CD4-positive, alpha-beta T cell treated with Interleukin-4 for 4 hours (primary cell): Measurements from ENCODE around the gene FERMT2.

Experiments used
- DNase-seq: peaks from one replicate; pipeline ENCODE4 v3.0.0-alpha.2; 2020

FERMT2 gene, protein sequence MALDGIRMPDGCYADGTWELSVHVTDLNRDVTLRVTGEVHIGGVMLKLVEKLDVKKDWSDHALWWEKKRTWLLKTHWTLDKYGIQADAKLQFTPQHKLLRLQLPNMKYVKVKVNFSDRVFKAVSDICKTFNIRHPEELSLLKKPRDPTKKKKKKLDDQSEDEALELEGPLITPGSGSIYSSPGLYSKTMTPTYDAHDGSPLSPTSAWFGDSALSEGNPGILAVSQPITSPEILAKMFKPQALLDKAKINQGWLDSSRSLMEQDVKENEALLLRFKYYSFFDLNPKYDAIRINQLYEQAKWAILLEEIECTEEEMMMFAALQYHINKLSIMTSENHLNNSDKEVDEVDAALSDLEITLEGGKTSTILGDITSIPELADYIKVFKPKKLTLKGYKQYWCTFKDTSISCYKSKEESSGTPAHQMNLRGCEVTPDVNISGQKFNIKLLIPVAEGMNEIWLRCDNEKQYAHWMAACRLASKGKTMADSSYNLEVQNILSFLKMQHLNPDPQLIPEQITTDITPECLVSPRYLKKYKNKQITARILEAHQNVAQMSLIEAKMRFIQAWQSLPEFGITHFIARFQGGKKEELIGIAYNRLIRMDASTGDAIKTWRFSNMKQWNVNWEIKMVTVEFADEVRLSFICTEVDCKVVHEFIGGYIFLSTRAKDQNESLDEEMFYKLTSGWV

DNA sequence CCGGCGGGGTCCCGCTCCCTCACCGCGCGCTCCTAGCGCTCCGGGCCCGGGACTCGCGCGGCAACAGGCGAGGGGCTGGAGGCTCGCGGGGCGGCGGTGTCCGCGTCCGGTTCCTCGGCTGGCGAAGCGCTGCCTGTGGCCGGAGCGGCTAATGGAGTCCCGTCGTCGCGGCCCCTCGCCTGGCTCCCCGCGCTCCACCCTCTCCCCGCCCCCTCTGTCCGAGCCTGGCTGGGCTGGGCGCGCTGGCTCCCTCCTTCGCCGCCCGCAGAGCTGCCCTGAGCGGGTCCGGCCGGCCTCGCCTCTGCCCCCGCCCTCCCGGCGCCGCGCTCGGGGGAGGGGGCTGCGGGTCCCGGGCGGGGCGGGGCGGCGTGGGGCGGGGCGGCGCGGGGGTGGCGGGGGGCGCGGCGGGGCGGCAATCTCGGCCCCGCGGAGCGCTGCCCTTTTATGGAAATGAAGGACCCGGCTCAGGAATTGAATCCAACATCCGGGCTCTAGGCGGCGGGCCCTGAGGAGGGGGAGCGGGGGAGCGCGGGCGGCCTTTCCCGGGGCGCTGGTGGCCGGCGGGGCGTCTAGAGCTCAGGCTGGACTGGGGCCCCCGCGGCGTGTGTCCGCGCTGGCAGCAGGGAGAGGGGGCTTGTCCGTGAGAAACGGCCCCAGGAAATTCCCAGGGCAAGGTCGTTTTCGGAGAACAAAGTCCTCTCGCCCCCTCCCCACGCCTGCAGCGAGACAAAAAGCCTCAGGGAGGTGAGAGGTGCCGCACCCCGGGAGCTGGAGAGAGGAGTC lies at the start of gene FERMT2:
Gene FERMT2, minus strand, starts transcription at position 153 of the 783 bp plus-strand sequence. CDS start 482 bp downstream, outside the sequence.
- no peak for DNase-seq

DNA sequence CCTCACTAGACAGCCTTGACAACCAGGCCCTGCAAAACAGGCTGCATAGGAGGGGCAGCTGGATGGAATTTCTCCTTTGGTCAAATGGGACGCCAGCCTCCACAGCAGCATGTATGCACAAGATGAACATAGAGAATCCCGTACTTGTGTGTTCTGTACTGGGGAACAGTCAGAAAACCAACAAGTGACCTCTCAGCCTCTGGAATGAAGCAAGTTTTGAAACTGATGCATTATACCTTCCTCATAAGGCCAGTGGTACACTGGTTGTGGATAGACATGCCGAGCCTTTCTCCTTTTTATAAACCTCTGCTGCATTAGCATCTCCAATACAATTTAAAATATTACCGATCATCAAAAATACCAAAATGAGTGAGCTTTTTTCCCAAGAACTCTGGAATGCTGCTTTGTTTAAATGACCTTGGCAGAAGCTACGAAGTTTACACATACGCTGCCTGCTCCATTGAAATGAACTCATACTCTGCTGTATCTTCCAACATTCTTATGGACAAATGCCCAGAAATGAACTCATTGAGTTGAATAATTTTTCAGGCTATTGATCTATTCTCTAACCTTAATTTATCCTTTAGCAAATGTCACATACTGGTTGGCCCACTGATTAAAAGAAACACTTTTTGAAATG lies 47.6 kb upstream of the FERMT2 start:
- DNase-seq, result no peak

DNA sequence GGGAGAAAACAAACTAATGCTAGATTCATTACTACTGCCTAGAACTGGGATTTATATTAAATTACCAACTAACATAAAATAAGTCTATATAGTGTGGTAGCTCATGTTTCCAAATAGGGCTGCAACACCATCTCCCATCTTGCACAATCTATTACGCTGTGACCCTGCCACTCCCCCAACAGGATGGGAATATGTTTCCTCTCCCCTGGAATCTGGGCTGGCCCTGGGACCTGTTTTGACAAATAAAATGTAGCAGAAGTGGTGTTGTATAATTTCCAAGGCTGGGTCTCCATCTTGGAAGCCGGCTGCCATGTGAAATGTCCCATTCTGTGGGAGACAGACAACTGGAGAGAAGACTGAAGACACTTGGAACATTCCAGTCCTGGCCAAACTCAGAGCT lies 45.6 kb upstream of the FERMT2 start:
- DNase-seq, result no peak

DNA sequence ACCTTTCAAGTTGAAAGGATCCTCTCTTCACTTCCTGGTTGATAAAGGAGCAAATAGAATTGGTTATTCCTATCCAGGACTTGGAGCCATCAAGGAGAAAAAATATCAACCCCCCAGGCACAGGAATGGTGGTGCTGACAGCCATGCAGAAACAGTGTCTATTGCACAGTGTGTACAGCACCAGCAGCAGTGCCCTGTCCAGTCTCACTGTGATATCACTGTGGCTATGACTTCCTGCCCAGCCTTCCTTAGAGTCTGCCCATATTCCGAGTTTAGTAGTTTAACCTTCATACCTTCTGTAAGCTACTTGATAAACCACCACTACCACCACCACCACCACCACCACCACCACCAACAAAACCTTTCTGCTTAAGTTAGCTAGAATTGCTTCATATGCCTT lies 45.1 kb upstream of the FERMT2 start:
- no peak for DNase-seq

DNA sequence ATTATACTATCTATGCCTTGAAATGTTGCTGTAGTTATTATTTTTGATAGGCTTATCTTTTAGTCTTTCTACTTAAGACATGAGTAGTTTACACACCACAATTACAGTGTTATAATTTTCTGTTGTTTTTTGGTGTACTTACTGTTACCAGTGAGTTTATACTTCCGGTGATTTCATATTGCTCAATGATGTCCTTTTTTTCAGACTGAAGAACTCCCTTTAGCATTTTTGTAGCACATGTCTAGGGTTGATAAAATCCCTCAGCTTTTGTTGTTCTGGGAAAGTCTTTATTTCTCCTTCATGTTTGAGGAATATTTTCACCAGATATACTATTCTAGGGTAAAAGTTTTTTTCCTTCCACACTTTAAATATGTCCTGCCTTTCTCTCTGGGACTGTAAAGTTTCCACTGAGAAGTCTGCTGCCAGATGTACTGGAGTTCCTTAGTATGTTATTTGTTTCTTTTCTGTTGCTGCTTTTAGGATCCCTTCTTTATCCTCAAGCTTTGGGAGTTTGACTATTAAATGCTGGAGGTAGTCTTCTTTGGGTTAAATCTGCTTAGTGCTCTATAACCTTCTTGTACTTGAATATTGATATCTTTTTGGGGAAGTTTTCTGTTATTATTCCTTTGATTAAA lies 41.5 kb upstream of the FERMT2 start:
- DNase-seq, result no peak

- DNase-seq, result no peak
Measured at GRCh38 chr14:52988139-52988538, 37.3 kb upstream of the FERMT2 start.

- DNase-seq, result no peak
Measured at GRCh38 chr14:52987514-52987913, 36.7 kb upstream of the FERMT2 start.

DNA sequence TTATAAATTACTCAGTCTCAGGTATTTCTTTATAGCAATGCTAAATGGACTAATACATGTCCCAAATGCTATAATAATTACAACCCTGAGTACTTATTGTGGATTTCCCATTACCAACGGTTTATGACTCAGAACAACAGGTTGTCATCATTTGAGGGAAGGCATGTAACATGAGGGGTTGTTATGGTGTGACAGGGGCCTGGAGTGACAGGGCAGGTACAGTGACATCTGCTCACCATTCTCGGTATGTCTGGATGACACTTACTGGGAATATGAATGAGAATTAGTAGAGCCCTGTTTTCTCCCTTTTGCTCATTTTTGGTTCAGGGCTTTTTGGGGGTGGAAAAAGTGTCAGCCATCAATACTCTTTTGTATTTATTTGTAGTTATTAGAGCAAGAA lies 36.2 kb upstream of the FERMT2 start:
- DNase-seq, result no peak

GRCh38 chr14:52977798-52978197 lies 26.9 kb upstream of the FERMT2 start:
- no peak for DNase-seq

GRCh38 chr14:52974406-52974805 lies 23.6 kb upstream of the FERMT2 start:
- DNase-seq, result no peak

DNA sequence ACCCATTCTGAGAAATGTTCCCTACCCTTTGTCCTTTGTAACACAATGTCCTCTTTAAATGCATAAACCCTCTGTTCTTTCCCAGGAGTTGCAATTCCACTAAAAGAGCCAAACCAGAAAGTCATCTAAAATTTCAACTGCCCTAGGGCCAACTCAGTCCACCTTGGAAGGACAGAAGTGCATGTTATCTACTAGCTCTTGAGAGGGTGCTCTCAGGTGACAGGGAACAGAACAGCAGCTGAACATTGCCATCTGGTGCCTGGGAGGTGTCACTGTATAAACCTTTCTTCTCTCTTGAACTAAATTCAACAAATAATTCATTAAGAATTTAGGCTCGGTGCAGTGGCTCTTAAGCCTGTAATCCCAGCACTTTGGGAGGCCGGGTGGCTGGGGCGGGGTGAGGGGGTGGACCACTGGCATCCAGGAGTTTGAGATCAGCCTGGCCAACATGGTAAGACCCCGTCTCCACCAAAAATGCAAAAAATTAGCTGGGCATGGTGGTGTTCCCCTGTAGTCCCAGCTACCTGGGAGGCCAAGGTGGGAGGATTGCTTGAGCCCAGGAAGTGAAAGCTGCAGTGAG lies 10.3 kb upstream of the FERMT2 start:
- DNase-seq, result peak; percentile 64

- peak; percentile 19 for DNase-seq
Measured at GRCh38 chr14:52960627-52961026, 9.8 kb upstream of the FERMT2 start.

DNA sequence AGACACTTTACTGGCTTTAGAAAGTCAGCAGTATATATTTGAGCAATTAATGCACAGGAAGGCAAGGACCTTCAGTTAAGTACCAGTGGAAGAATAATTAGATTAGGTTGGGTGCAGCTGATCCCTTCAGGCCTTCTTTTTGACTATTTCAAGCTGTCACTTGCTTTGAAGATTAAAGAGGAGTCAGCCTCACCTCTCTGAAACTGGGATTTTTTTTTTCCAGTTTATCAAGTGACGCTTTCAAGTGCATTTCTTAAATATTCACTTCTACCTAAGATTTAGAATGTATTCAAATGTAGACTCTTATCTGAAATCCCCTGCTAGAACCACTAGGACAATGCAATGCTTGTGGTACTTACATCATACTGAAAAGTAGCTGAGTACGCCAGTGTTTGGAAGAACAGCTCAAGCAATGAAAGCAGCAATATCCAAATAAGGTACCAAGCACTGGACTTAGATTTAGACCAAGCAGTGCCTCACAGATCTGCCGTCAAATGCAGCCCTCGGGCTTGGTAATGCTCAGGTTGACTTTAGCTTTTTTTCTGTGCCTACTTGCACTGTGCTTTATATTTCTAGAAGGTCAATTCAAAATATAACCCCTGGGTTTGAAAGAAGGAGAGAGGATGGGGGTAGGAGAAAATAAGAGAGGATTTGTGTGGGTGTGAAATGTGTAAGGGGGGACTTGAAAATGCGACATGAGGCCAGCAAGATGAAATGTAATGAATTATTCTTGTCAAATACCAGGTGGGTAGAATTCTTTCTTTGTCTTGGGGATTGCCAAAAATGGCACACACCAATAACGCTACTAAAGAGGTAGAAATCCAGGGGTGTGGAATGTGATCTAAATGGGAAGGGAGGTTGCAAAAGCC lies 3.7 kb upstream of the FERMT2 start:
- no peak for DNase-seq

- no peak for DNase-seq
Measured at GRCh38 chr14:52951681-52952554, 1.1 kb upstream of the FERMT2 start.

DNA sequence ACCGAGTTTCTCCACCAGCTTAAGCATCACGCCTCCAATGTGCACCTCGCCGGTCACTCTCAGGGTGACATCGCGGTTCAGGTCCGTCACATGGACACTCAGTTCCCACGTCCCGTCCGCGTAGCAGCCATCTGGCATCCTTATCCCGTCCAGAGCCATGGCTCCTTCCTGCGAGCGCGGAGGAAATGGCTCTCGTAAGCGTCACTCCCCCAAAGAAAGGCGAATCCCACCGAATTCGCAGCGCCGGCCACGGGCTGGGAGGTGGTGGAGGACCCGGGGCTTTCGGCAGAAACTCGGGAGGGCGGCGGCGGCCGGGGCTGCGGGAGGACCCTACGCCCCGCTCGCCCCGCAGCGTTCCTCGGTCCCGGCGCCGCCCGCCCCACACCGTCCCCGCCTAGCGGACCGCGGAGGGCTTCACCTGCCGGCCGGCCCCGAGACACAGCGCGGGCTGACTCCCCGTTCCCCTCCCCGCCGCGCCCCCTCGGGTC lies 396 bp downstream of the FERMT2 start:
- DNase-seq, result no peak

- no peak for DNase-seq
Measured at GRCh38 chr14:52949711-52950409, 990 bp downstream of the FERMT2 start.

- DNase-seq, result no peak
Measured at GRCh38 chr14:52949249-52949648, 1.6 kb downstream of the FERMT2 start.

DNA sequence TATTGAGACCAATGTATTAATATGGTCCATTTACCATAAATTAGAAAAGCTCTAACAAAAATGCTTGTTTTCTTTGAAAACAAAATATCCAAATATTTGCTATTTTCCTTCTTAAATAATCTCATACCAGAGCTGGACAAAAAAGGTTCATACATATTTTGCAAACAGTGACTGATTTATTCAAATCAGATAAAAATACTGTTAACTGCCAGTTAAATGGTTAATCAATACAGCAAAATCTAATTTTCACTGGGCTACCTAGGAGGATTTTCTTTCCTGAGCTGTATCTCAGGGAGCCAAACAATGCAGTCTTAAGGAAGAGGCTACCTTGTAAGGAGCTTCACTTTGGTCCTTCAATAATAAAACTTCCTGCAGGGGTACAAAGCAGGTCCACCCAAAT lies 2.0 kb downstream of the FERMT2 start:
- DNase-seq, result no peak

DNA sequence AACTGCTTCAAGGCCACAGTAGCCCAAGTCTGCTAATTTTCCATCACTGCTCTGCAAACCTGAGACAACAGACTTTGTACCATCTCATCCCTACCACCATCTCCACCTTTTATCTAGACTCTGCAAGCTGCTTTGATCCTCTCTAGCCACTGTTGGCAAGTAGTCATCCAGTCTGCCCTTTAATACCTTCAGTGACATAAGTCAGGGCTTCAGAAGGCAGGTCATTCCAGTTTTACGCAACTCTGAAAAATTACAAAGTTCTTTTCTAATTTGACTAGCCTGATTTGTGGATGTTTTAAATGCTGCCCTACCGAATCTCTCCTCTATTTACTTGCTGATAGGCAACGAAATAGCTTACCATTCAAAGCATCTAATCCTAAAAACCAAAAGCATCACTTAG lies 2.8 kb downstream of the FERMT2 start:
- DNase-seq, result no peak
